Colonic mucosa (tissue), 4 donors: ENCODE results near the gene OR52W1. TPM values are rescaled to one million over a fixed set of nuclear protein-coding genes. Genes with fewer than 3 reads are reported as not detected.
"Not testable (repeated sequence)": the region's sequence is repeated elsewhere in the genome, so short reads cannot be mapped to it uniquely, and the experiment has no call there.

Experiments
- DNase-seq: peaks from one replicate; pipeline ENCODE4 v3.0.0-alpha.2; 2020
- H3K27ac ChIP-seq: fragments of 200-600 bp; one replicate; pipeline ENCODE4 v1.8.0; 2021
- H3K27me3 ChIP-seq: fragments of 200-600 bp; one replicate; pipeline ENCODE4 v1.8.0; 2021
- H3K36me3 ChIP-seq: fragments of 200-600 bp; one replicate; pipeline ENCODE4 v1.8.0; 2021
- H3K4me1 ChIP-seq: fragments of 200-600 bp; one replicate; pipeline ENCODE4 v1.8.0; 2021; ENCODE audit warnings: mild to moderate bottlenecking
- H3K4me3 ChIP-seq: fragments of 200-600 bp; one replicate; pipeline ENCODE4 v1.8.0; 2021
- H3K9ac ChIP-seq, 2 donors: one replicate each; pipeline ENCODE4 v1.7.0; 2013; ENCODE audit warnings: control low read depth in 2 of 2, low read depth in 2 of 2, low read length in 2 of 2
- H3K9me3 ChIP-seq: fragments of 200-600 bp; one replicate; pipeline ENCODE4 v1.8.0; 2021
- CTCF ChIP-seq: fragments of 200-600 bp; IDR thresholded peaks from one replicate; pipeline ENCODE4 v1.8.0; 2022; ENCODE audit warnings: antibody characterized with exemption, mild to moderate bottlenecking
- intact Hi-C: fragments of 100-400 bp; cut with DNase I; formaldehyde crosslinking; loops from one replicate; pipeline ENCODE4 v1.14.1; 2022
- total RNA-seq, 2 donors: library from RNA; stranded (reverse); fragmentation: NEBNext Ultra II Directional in 1 of 2; extraction: Animal tissue kit (Norgen Biotek cat#: 25700) in 1 of 2; gene quantifications; one replicate each; pipeline ENCODE4 v1.2.1, GENCODE V29; 2021
- donor health status: healthy.
- donor health status: DM: no; HTN: no; CAD: no.
- donor health status: DM: no; HTN: no; CAD: no.

The OR52W1 gene
- total RNA-seq, 2 donors from 2014 or later, result not detected

GRCh38 chr11:6241316-6241715, 42.3 kb downstream of the OR52W1 start:
- TF ChIP-seq CTCF, result no peak
- no peak overlapping the region for H3K9ac ChIP-seq
- no peak overlapping the region for H3K4me3 ChIP-seq
- intact Hi-C loops, result no loop called here
- no peak for DNase-seq
- no peaks in the 10 kb centered on the region for H3K27me3 ChIP-seq
- no peaks in the 10 kb centered on the region for H3K4me1 ChIP-seq
- no peaks in the 10 kb centered on the region for H3K36me3 ChIP-seq
- no peaks in the 10 kb centered on the region for H3K9me3 ChIP-seq
- no peak overlapping the region for H3K27ac ChIP-seq

DNA sequence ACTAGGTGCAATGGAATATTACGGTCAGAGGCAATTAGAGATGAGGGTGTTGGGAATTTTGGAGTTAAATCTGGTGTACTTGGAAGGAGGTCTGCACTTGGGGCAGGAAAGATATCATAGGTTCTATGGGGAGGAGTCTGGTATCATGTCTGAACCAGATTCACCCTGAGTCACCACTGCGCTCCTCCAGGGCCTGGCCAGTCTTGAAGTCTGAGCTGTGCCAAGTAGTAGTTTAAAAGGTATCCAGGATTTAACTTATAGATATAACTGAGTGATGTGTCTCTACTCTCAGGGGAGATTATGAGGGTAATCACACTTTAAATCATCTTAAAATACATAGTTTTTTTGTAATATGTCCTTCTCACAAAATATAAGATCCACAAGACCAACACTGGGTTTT, 46.5 kb downstream of the OR52W1 start:
- Histone ChIP-seq H3K9me3 (no peaks in the 10 kb centered on the region), H3K27ac (no peak overlapping the region), H3K36me3 (no peaks in the 10 kb centered on the region), H3K27me3 (no peaks in the 10 kb centered on the region), H3K9ac (no peak overlapping the region), H3K4me1 (no peaks in the 10 kb centered on the region), H3K4me3 (no peak overlapping the region)
- intact Hi-C loops, result no loop called here
- TF ChIP-seq CTCF, result no peak
- DNase-seq, result no peak

- Histone ChIP-seq H3K36me3 (no peaks in the 10 kb centered on the region), H3K27ac (no peak overlapping the region), H3K27me3 (no peaks in the 10 kb centered on the region), H3K4me3 (no peak overlapping the region), H3K4me1 (peaks cover 3% of the 10 kb centered on the region), H3K9ac (no peak overlapping the region), H3K9me3 (no peaks in the 10 kb centered on the region)
- intact Hi-C loops, result no loop called here
- no peak for TF ChIP-seq CTCF
- DNase-seq, result no peak
These were observed 49.2 kb downstream of the OR52W1 start for GRCh38 chr11:6248248-6248647.

GRCh38 chr11:6248897-6249296, 49.9 kb downstream of the OR52W1 start:
- H3K4me3 ChIP-seq, H3K4me1 ChIP-seq, H3K36me3 ChIP-seq, DNase-seq, H3K9me3 ChIP-seq, intact Hi-C loops, H3K9ac ChIP-seq, H3K27ac ChIP-seq, H3K27me3 ChIP-seq: not testable (repeated sequence)

Other genes starting within 250 kb of the OR52W1 start
- not detected for gene OR56A5, start 230.7 kb upstream of the OR52W1 start, total RNA-seq
- gene OR52L1, start 212.2 kb upstream of the OR52W1 start, total RNA-seq, result not detected
- gene OR56A4, start 192.3 kb upstream of the OR52W1 start, total RNA-seq, result not detected
- gene OR56A1, start 168.5 kb upstream of the OR52W1 start, total RNA-seq, result not detected
- gene OR56B4, start 91.5 kb upstream of the OR52W1 start, total RNA-seq, result not detected
- gene OR52B2, start 28.9 kb upstream of the OR52W1 start, total RNA-seq, result under 1 TPM in 1 of 2 donors, not detected in 1; 0.25 TPM
- not detected for gene C11orf42, start 6.3 kb downstream of the OR52W1 start, total RNA-seq
- 100 to 1,000 TPM in 1 of 2 donors, 10 to 100 TPM in 1; 84.6 to 107 TPM for gene FHIP1B, start 35.4 kb downstream of the OR52W1 start, total RNA-seq
- gene CNGA4, start 39.9 kb downstream of the OR52W1 start, total RNA-seq, result under 1 TPM in 1 of 2 donors, not detected in 1; 0.12 TPM
- gene CCKBR, start 60.6 kb downstream of the OR52W1 start, total RNA-seq, result not detected
- 10 to 100 TPM in 1 of 2 donors, 1 to 10 TPM in 1; 6.5 to 15.4 TPM for gene CAVIN3, start 121.3 kb downstream of the OR52W1 start, total RNA-seq
- gene SMPD1, start 191.2 kb downstream of the OR52W1 start, total RNA-seq, result 10 to 100 TPM; 49.3 to 57.1 TPM
- gene APBB1, start 219.9 kb downstream of the OR52W1 start, total RNA-seq, result 10 to 100 TPM in 1 of 2 donors, 1 to 10 TPM in 1; 6.6 to 10.2 TPM
- 1 to 10 TPM; 1.8 to 5.3 TPM for gene HPX, start 241.8 kb downstream of the OR52W1 start, total RNA-seq